K562 (cell line): Measurements from ENCODE around the gene HAUS3. TPM values are rescaled to one million over a fixed set of nuclear protein-coding genes. Genes with fewer than 3 reads are reported as not detected.

ENCODE experiments used
- CHCHD3 ChIP-seq: fragments of 250-450 bp; sonication (Bioruptor Pico); IDR thresholded peaks from 2 replicates; pipeline ENCODE4 v2.1.2; 2022; ENCODE audit warnings: mild to moderate bottlenecking
- CHD1 ChIP-seq: fragments of 200-600 bp; sonication (generic); IDR thresholded peaks from one replicate; pipeline ENCODE4 v1.6.1; 2012; ENCODE audit warnings: mild to moderate bottlenecking, moderate library complexity, low read length, inconsistent platforms
- CTBP1 ChIP-seq: fragments of 450-650 bp; IDR thresholded peaks from 2 replicates; pipeline ENCODE4 v1.6.1; 2016; ENCODE audit warnings: borderline replicate concordance
- GATAD2B ChIP-seq: fragments of 450-650 bp; IDR thresholded peaks from 2 replicates; pipeline ENCODE4 v1.6.1; 2017; ENCODE audit warnings: mild to moderate bottlenecking, borderline replicate concordance
- HDAC8 ChIP-seq: fragments of 450-650 bp; IDR thresholded peaks from 2 replicates; pipeline ENCODE4 v1.6.1; 2016; ENCODE audit warnings: mild to moderate bottlenecking, missing genetic modification characterization, moderate library complexity, missing compliant biosample characterization
- IFI16 ChIP-seq: fragments of 250-450 bp; sonication (Bioruptor Pico); IDR thresholded peaks from 2 replicates; pipeline ENCODE4 v2.1.2; 2022; ENCODE audit warnings: mild to moderate bottlenecking, inconsistent platforms
- KLF13 ChIP-seq: fragments of 450-650 bp; IDR thresholded peaks from 2 replicates; pipeline ENCODE4 v1.6.1; 2016; ENCODE audit warnings: missing genetic modification characterization, low read depth, mild to moderate bottlenecking, missing compliant biosample characterization, moderate library complexity, borderline replicate concordance
- KLF16 ChIP-seq: IDR thresholded peaks from 2 replicates; pipeline ENCODE4 v1.6.1; 2016; ENCODE audit warnings: antibody characterized with exemption
- MAFF ChIP-seq: IDR thresholded peaks from 2 replicates; pipeline ENCODE4 v1.6.1; 2012; ENCODE audit warnings: low read length, improper control_type of control experiment
- MBD2 ChIP-seq: sonication (generic); IDR thresholded peaks from 2 replicates; pipeline ENCODE4 v1.6.1; 2016; ENCODE audit warnings: low read depth, borderline replicate concordance
- POLR2B ChIP-seq: fragments of 450-650 bp; IDR thresholded peaks from 2 replicates; pipeline ENCODE4 v1.6.1; 2018; ENCODE audit warnings: low read depth; ENCODE audit not compliant: partially characterized antibody
- RBM25 ChIP-seq: fragments of 200-400 bp; formaldehyde crosslinking; IDR thresholded peaks from 2 replicates; pipeline ENCODE4 v1.6.1; 2018; ENCODE audit warnings: low read length, low read depth, moderate library complexity; ENCODE audit not compliant: severe bottlenecking
- SMAD1 ChIP-seq: fragments of 150-350 bp; IDR thresholded peaks from 2 replicates; pipeline ENCODE4 v1.6.1; 2014; ENCODE audit warnings: low read length, low read depth; ENCODE audit not compliant: partially characterized antibody
- SOX6 ChIP-seq: fragments of 450-650 bp; IDR thresholded peaks from 2 replicates; pipeline ENCODE4 v1.6.1; 2014; ENCODE audit warnings: mild to moderate bottlenecking
- TCFL5 ChIP-seq: fragments of 250-450 bp; sonication (Bioruptor Pico); conservative IDR thresholded peaks from 2 replicates; pipeline ENCODE4 v1.6.1; 2021; ENCODE audit warnings: mild to moderate bottlenecking, moderate library complexity, matching md5 sums
- ZBTB33 ChIP-seq: sonication (generic); formaldehyde crosslinking; IDR thresholded peaks from 2 replicates; pipeline ENCODE4 v1.8.1; 2023; ENCODE audit warnings: mild to moderate bottlenecking, missing genetic modification reagents
- ZNF133 ChIP-seq: fragments of 250-450 bp; sonication (Bioruptor Pico); IDR thresholded peaks from 2 replicates; pipeline ENCODE4 v1.4.0; 2020; ENCODE audit warnings: mild to moderate bottlenecking
- ZNF3 ChIP-seq: fragments of 250-450 bp; sonication (Bioruptor Pico); IDR thresholded peaks from 2 replicates; pipeline ENCODE4 v1.5.0; 2021; ENCODE audit warnings: mild to moderate bottlenecking, moderate library complexity
- ZNF589 ChIP-seq: fragments of 200-800 bp; sonication (Bioruptor generic); IDR thresholded peaks from 2 replicates; pipeline ENCODE4 v1.6.1; 2016; ENCODE audit warnings: low read depth, missing genetic modification characterization, missing compliant biosample characterization
- polyA plus RNA-seq, 8 experiments: library from polyadenylated mRNA; depleted of rRNA in 4 of 8; stranded (reverse) in 5 of 8; unstranded in 3 of 8; fragments of >200 nt; fragmentation: Nextera tagmentation in 2 of 8; fragmentation: Illumina TruSeq in 1 of 8; extraction: Ambion mirVana in 2 of 8; extraction: Trizol in 1 of 8; gene quantifications; 2 replicates each; pipeline versions ENCODE4 v1.2.1 to v1.2.3, GENCODE V29; 2011 to 2014; ENCODE audit warnings: inconsistent platforms in 1 of 8, missing spikeins in 1 of 8
- total RNA-seq, 7 experiments: library from RNA; depleted of rRNA in 6 of 7; stranded (reverse); fragments of >200 nt in 6 of 7; fragmentation: Illumina TruSeq in 2 of 7; extraction: Trizol in 2 of 7; gene quantifications; 2 replicates each; pipeline versions ENCODE4 v1.2.1 to v1.2.3, GENCODE V29; 2011 to 2021; ENCODE audit warnings: low replicate concordance in 1 of 7
- TF ChIP-seq, protein P1 (sequence below): fragments of 450-650 bp; IDR thresholded peaks from 2 replicates; pipeline ENCODE4 v1.6.1; 2018; ENCODE audit warnings: mild to moderate bottlenecking, low read depth; ENCODE audit not compliant: partially characterized antibody
- TF ChIP-seq, protein P2 (sequence below): fragments of 450-650 bp; formaldehyde crosslinking; IDR thresholded peaks from 2 replicates; pipeline ENCODE4 v1.4.0; 2020; ENCODE audit warnings: mild to moderate bottlenecking, moderate library complexity
- TF ChIP-seq, protein P3 (sequence below): fragments of 200-800 bp; sonication (Bioruptor generic); IDR thresholded peaks from 2 replicates; pipeline ENCODE4 v1.6.1; 2017; ENCODE audit warnings: missing genetic modification characterization, missing compliant biosample characterization

Gene HAUS3
- total and polyA plus RNA-seq, 9 of the 15 experiments (the other 6 are each of a cell fraction or from before 2014, with no cell fraction given): 8.9 to 25.7 (median 21.5) TPM

- TF ChIP-seq CHD1 (peak; percentile 45), HDAC8 (tag) (no peak), MAFF (no peak), ZBTB33 (CRISPR knock-in tag) (no peak; the same call in 1 of the 2 replicates), RBM25 (peak; percentile 100), SMAD1 (no peak), CHCHD3 (CRISPR knock-in tag) (peak; percentile 29; the same call in 1 of the 2 replicates), ZNF133 (CRISPR knock-in tag) (no peak), TCFL5 (CRISPR knock-in tag) (no peak), POLR2B (peak; percentile 65), SOX6 (peak; percentile 32; the same call in 1 of the 2 replicates), MBD2 (peak; percentile 74; the same call in 1 of the 2 replicates), GATAD2B (no peak), IFI16 (no peak), CTBP1 (peak; percentile 100), KLF13 (tag) (no peak), ZNF589 (no peak), ZNF3 (no peak), KLF16 (no peak)
- TF ChIP-seq, protein P1, sequence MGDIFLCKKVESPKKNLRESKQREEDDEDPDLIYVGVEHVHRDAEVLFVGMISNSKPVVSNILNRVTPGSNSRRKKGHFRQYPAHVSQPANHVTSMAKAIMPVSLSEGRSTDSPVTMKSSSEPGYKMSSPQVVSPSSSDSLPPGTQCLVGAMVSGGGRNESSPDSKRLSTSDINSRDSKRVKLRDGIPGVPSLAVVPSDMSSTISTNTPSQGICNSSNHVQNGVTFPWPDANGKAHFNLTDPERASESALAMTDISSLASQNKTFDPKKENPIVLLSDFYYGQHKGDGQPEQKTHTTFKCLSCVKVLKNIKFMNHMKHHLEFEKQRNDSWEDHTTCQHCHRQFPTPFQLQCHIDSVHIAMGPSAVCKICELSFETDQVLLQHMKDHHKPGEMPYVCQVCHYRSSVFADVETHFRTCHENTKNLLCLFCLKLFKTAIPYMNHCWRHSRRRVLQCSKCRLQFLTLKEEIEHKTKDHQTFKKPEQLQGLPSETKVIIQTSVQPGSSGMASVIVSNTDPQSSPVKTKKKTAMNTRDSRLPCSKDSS: no peak
- TF ChIP-seq, protein P2, sequence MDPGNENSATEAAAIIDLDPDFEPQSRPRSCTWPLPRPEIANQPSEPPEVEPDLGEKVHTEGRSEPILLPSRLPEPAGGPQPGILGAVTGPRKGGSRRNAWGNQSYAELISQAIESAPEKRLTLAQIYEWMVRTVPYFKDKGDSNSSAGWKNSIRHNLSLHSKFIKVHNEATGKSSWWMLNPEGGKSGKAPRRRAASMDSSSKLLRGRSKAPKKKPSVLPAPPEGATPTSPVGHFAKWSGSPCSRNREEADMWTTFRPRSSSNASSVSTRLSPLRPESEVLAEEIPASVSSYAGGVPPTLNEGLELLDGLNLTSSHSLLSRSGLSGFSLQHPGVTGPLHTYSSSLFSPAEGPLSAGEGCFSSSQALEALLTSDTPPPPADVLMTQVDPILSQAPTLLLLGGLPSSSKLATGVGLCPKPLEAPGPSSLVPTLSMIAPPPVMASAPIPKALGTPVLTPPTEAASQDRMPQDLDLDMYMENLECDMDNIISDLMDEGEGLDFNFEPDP (CRISPR knock-in tag): no peak
- TF ChIP-seq, protein P3, sequence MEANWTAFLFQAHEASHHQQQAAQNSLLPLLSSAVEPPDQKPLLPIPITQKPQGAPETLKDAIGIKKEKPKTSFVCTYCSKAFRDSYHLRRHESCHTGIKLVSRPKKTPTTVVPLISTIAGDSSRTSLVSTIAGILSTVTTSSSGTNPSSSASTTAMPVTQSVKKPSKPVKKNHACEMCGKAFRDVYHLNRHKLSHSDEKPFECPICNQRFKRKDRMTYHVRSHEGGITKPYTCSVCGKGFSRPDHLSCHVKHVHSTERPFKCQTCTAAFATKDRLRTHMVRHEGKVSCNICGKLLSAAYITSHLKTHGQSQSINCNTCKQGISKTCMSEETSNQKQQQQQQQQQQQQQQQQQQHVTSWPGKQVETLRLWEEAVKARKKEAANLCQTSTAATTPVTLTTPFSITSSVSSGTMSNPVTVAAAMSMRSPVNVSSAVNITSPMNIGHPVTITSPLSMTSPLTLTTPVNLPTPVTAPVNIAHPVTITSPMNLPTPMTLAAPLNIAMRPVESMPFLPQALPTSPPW: peak; percentile 64
These were observed 20.4 kb upstream of the HAUS3 start (continued) for GRCh38 chr4:2262145-2262943.
